ENCODE results near the gene C2orf72. TPM values are rescaled to one million over a fixed set of nuclear protein-coding genes. Genes with fewer than 3 reads are reported as not detected.

The C2orf72 gene
- polyA plus RNA-seq, 10 donors: 0.41 to 1.1 (median 0.56) TPM

DNA sequence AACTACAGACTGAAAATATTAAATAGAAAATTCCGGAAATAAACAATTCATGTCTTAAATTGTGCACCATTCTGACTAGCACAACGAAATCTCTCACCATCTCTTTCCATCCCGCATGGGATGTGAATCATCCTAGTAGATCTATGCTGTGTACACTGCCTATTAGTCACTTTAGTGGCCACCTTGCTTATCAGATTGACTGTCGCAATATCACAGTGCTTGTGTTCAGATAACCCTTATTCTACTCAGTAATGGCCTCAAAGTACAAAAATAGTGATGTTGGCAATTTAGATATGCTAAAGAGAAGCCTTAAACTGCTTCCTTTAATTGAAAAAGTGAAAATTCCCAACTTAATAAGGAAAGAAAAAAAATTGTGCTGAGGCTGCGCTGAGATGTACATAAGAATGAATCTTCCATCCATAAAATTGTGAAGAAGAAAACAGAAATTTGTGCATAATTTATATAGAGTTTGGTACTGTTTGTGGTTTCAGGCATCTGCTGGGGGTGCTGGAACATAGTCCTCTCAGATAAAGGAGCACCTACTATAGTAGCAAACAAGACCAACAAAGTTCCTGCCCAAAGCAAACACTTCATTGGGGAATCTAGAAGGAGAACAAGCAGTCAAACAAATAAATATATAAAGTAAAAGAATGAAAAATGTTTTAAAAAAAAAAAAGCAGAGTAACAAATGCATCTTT is 31.4 kb downstream of the C2orf72 start:
- DNase-seq: no peak

GRCh38 chr2:231069379-231070054 is 32.2 kb downstream of the C2orf72 start:
- DNase-seq: no peak

GRCh38 chr2:231084565-231084964 is 47.2 kb downstream of the C2orf72 start:
- DNase-seq: no peak

GRCh38 chr2:231088754-231089153 is 51.4 kb downstream of the C2orf72 start:
- DNase-seq: no peak

DNA sequence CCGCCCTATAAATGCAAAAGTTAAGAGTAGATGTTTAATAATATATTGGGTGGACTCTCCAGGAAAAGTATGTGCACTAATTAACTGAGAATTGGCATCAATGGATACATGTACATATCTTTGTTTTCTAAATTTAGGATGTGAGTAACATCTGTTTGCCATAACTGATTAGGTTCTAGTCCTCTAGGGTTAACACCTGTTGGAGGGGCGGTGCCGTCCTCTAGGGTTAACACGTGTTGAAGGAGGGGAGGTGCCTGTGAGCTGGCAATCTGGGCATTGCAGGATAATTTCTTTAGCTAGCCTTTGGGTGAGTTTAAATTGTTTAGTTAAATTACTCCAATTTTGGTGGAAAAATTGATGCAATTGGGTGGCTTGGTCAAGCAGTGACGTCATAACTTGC is 56.6 kb downstream of the C2orf72 start:
- no peak for DNase-seq

GRCh38 chr2:231094736-231095346 is 57.5 kb downstream of the C2orf72 start:
- no peak for DNase-seq

Other genes with a start within 250 kb of the C2orf72 start
- gene ITM2C, start 172.6 kb upstream of the C2orf72 start, polyA plus RNA-seq (ENCODE audit: insufficient read length in 10 of 10): 100 to 1,000 TPM; 122 to 273 (median 169) TPM
- under 1 TPM in 5 of 10 donors, not detected in 5; 0.07 to 0.37 (median 0.08) TPM for gene GPR55, start 112.3 kb upstream of the C2orf72 start, polyA plus RNA-seq (ENCODE audit: insufficient read length in 10 of 10)
- gene SPATA3, start 41.4 kb upstream of the C2orf72 start, polyA plus RNA-seq (ENCODE audit: insufficient read length in 10 of 10): not detected
- gene PSMD1, start 19.3 kb downstream of the C2orf72 start, polyA plus RNA-seq (ENCODE audit: insufficient read length in 10 of 10): 100 to 1,000 TPM in 1 of 10 donors, 10 to 100 TPM in 9; 63.4 to 109 (median 75.8) TPM
- under 1 TPM in 8 of 10 donors, not detected in 2; 0.08 to 0.53 (median 0.17) TPM for gene HTR2B, start 87.5 kb downstream of the C2orf72 start, polyA plus RNA-seq (ENCODE audit: insufficient read length in 10 of 10)
- gene ARMC9, start 161.1 kb downstream of the C2orf72 start, polyA plus RNA-seq (ENCODE audit: insufficient read length in 10 of 10): 1 to 10 TPM; 4.0 to 6.7 (median 5.1) TPM

Data from muscle of back (tissue), 11 donors.